Smooth muscle cell (in vitro differentiated cells): ENCODE results near the gene MICOS13. TPM values are rescaled to one million over a fixed set of nuclear protein-coding genes. Genes with fewer than 3 reads are reported as not detected.

Experiments
- DNase-seq: peaks from one replicate; lab custom pipeline; 2025; ENCODE audit not compliant: unreplicated experiment; lab: John Stamatoyannopoulos, UW
- H2AFZ ChIP-seq: fragments of 200-600 bp; sonication (generic); 2 replicates; pipeline ENCODE4 v1.6.0; 2016; ENCODE audit warnings: antibody characterized with exemption, low read depth, mild to moderate bottlenecking
- H3F3A ChIP-seq: fragments of 200-600 bp; sonication (generic); 2 replicates; pipeline ENCODE4 v1.6.0; 2017; ENCODE audit warnings: antibody characterized with exemption, low read depth
- H3K27ac ChIP-seq: fragments of 200-600 bp; sonication (generic); 2 replicates; pipeline ENCODE4 v1.5.1; 2016; ENCODE audit warnings: low read depth, mild to moderate bottlenecking
- H3K27me3 ChIP-seq: fragments of 200-600 bp; sonication (generic); 2 replicates; pipeline ENCODE4 v1.6.1; 2016; ENCODE audit warnings: low read depth, mild to moderate bottlenecking
- H3K36me3 ChIP-seq: fragments of 200-600 bp; sonication (generic); 2 replicates; pipeline ENCODE4 v1.5.1; 2016; ENCODE audit warnings: low read depth
- H3K4me1 ChIP-seq: fragments of 200-600 bp; sonication (generic); 2 replicates; pipeline ENCODE4 v1.5.1; 2016; ENCODE audit warnings: low read depth
- H3K4me2 ChIP-seq: fragments of 200-600 bp; sonication (generic); 2 replicates; pipeline ENCODE4 v1.6.0; 2016; ENCODE audit warnings: mild to moderate bottlenecking
- H3K4me3 ChIP-seq: fragments of 200-600 bp; sonication (generic); 2 replicates; pipeline ENCODE4 v1.5.1; 2016; ENCODE audit warnings: mild to moderate bottlenecking
- H3K79me2 ChIP-seq: fragments of 200-600 bp; sonication (generic); 2 replicates; pipeline ENCODE4 v1.6.0; 2016; ENCODE audit warnings: low read depth, mild to moderate bottlenecking
- H3K9ac ChIP-seq: fragments of 200-600 bp; sonication (generic); 2 replicates; pipeline ENCODE4 v1.6.0; 2016; ENCODE audit warnings: low read depth
- H3K9me3 ChIP-seq: fragments of 200-600 bp; sonication (generic); replicated peaks from 2 replicates; pipeline ENCODE4 v1.5.1; 2016; ENCODE audit warnings: low read depth
- H4K20me1 ChIP-seq: fragments of 200-600 bp; sonication (generic); 2 replicates; pipeline ENCODE4 v1.6.0; 2016; ENCODE audit warnings: low read depth
- CTCF ChIP-seq: fragments of 200-600 bp; sonication (generic); IDR thresholded peaks from 2 replicates; pipeline ENCODE4 v1.5.1; 2017; ENCODE audit warnings: borderline replicate concordance, mild to moderate bottlenecking, antibody characterized with exemption; ENCODE audit not compliant: insufficient read depth, poor library complexity, severe bottlenecking
- WGBS: methylation state at CpG from one replicate; pipeline ENCODE4 v1.1.7; 2016; ENCODE audit warnings: low lambda C conversion rate; 5-methylcytosine and 5-hydroxymethylcytosine counted together
- polyA plus RNA-seq: library from polyadenylated mRNA; unstranded; fragments of >200 nt; fragmentation: Nextera tagmentation; extraction: Ambion mirVana; gene quantifications from 2 replicates; pipeline ENCODE4 v1.2.1, GENCODE V29; 2016
- total RNA-seq: library from RNA; depleted of rRNA; stranded (reverse); fragments of >200 nt; gene quantifications from 2 replicates; pipeline ENCODE4 v1.2.3, GENCODE V29; 2014

The MICOS13 gene
- total and polyA plus RNA-seq, 2 experiments from 2014 or later = 45.2 to 151 TPM

- Histone ChIP-seq H3K79me2 (no peaks in the 10 kb centered on the region), H3K9me3 (no peaks in the 10 kb centered on the region), H3K36me3 (peaks cover 9% of the 10 kb centered on the region), H2AFZ (no peak overlapping the region), H3K27ac (no peak overlapping the region), H3K4me3 (no peak overlapping the region), H3K4me1 (no peaks in the 10 kb centered on the region), H4K20me1 (peaks cover 13% of the 10 kb centered on the region), H3K27me3 (no peaks in the 10 kb centered on the region), H3K9ac (no peak overlapping the region), H3F3A (no peaks in the 10 kb centered on the region), H3K4me2 (no peak overlapping the region)
- 96% methylated on average over 17 of the region's 17 CpGs for WGBS
- no peak for TF ChIP-seq CTCF
- no peak for DNase-seq
Measured at GRCh38 chr19:5663904-5664303, 16.4 kb downstream of the MICOS13 start.

- no peak for TF ChIP-seq CTCF
- no peaks in the 10 kb centered on the region for H3K4me1 ChIP-seq
- peaks cover 9% of the 10 kb centered on the region for H3K36me3 ChIP-seq
Measured at GRCh38 chr19:5661483-5661882, 18.8 kb downstream of the MICOS13 start.

GRCh38 chr19:5655412-5655811 lies 24.9 kb downstream of the MICOS13 start:
- no peak overlapping the region for H3K27ac ChIP-seq
- no peak overlapping the region for H3K9ac ChIP-seq
- no peaks in the 10 kb centered on the region for H3F3A ChIP-seq
- no peaks in the 10 kb centered on the region for H3K27me3 ChIP-seq
- H3K4me2 ChIP-seq = no peak overlapping the region
- H3K79me2 ChIP-seq = peaks cover 4% of the 10 kb centered on the region
- TF ChIP-seq CTCF = no peak
- H3K9me3 ChIP-seq = no peaks in the 10 kb centered on the region
- no peak overlapping the region for H2AFZ ChIP-seq
- DNase-seq = no peak
- H3K36me3 ChIP-seq = peaks cover 2% of the 10 kb centered on the region
- no peak overlapping the region for H3K4me3 ChIP-seq
- WGBS = 94% methylated on average over 5 of the region's 5 CpGs
- H3K4me1 ChIP-seq = no peaks in the 10 kb centered on the region
- H4K20me1 ChIP-seq = peaks cover 4% of the 10 kb centered on the region

More at GRCh38 chr19:5661483-5661882, 18.8 kb downstream of the MICOS13 start:
- Histone ChIP-seq H3K79me2 (no peaks in the 10 kb centered on the region), H3K9ac (no peak overlapping the region), H2AFZ (no peak overlapping the region), H3K4me2 (no peak overlapping the region), H3K9me3 (no peaks in the 10 kb centered on the region), H3K4me3 (no peak overlapping the region), H4K20me1 (peaks cover 7% of the 10 kb centered on the region), H3F3A (no peaks in the 10 kb centered on the region), H3K27ac (no peak overlapping the region), H3K27me3 (no peaks in the 10 kb centered on the region)
- over 99% methylated on average over 42 of the region's 42 CpGs for WGBS
- DNase-seq = no peak

- Histone ChIP-seq H3K4me3 (no peak overlapping the region), H3K4me2 (no peak overlapping the region), H3K4me1 (no peaks in the 10 kb centered on the region), H3K27me3 (no peaks in the 10 kb centered on the region), H2AFZ (no peak overlapping the region), H4K20me1 (peaks cover 4% of the 10 kb centered on the region), H3K36me3 (peaks cover 2% of the 10 kb centered on the region), H3K9me3 (no peaks in the 10 kb centered on the region), H3F3A (no peaks in the 10 kb centered on the region), H3K27ac (no peak overlapping the region), H3K9ac (no peak overlapping the region), H3K79me2 (peaks cover 4% of the 10 kb centered on the region)
- no peak for DNase-seq
- TF ChIP-seq CTCF = no peak
- 99% methylated on average over 5 of the region's 5 CpGs for WGBS
Measured at GRCh38 chr19:5654931-5655330, 25.4 kb downstream of the MICOS13 start.
